Esophagus muscularis mucosa (tissue), 4 donors: ENCODE measurements around the gene CDK2AP2.

Source experiments
- CTCF ChIP-seq, 3 experiments: fragments of 200-600 bp in 2 of 3; fragments of 450-650 bp in 1 of 3; sonication (generic) in 2 of 3; IDR thresholded peaks; one replicate each; pipeline ENCODE4 v1.5.1; 2017 to 2019; ENCODE audit warnings: antibody characterized with exemption in 3 of 3, mild to moderate bottlenecking in 2 of 3, moderate library complexity in 1 of 3
- EP300 ChIP-seq: sonication (generic); formaldehyde crosslinking; IDR thresholded peaks from one replicate; pipeline ENCODE4 v1.6.1; 2017; ENCODE audit warnings: antibody characterized with exemption
- POLR2A ChIP-seq: fragments of 450-650 bp; IDR thresholded peaks from one replicate; pipeline ENCODE4 v1.6.1; 2017; ENCODE audit warnings: antibody characterized with exemption, moderate library complexity, mild to moderate bottlenecking, low read depth
- POLR2AphosphoS5 ChIP-seq, 2 donors: sonication (generic); formaldehyde crosslinking; IDR thresholded peaks; one replicate each; pipeline ENCODE4 v1.6.1; 2017; ENCODE audit warnings: antibody characterized with exemption in 2 of 2

GRCh38 chr11:67538823-67539505 lies 31.0 kb upstream of the CDK2AP2 start:
- no peak for TF ChIP-seq CTCF (IDR thresholded peaks at IDR 0.05)
- no peak for TF ChIP-seq POLR2AphosphoS5 (IDR thresholded peaks at IDR 0.05)
- TF ChIP-seq POLR2A = no peak
- no peak for TF ChIP-seq EP300
